GM18861 (cell line): ENCODE results near the gene PRCP.

ENCODE experiments used
- ATAC-seq: cut with Tn5 transposase; IDR thresholded peaks from one replicate; pipeline ENCODE4 v1.9.1; 2021; ENCODE audit not compliant: unreplicated experiment

Gene PRCP

DNA sequence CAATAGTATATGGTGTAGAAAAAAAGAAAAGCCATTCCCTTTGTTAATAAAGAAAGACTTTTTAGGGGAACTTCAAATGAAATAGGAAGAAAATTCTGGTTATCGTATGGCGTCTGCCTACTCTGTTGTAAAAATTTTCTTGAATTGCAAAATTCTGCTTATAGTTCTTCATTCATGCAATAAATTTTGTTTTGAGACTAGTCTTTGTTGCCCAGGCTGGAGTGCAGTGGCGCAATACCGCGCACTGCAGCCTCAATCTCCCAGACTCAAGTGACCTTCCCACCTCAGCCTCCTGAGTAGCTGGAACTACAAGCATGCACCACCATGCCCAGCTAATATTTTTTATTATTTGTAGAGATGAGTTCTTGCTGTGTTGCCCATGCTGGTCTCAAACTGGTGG is 7.1 kb upstream of the PRCP start:
- ATAC-seq, result no peak

DNA sequence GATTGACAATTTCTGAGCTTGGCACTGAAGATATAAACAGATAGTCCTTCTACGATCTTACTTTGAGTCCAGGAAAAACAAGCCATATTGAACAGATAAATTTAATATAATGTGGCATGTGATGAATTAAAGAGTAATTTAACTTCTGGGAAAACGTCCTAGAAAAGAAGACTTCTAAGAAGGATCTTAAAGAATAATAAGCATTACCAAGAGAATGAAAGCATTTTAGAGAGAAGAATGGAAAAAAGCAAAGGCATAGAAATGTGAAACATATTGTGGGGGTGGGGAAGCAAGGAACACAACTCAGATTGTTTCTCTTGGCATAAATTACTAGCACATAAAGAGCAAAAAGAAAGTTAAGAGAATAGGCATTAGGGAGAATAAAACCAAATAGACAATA is 6.7 kb upstream of the PRCP start:
- no peak for ATAC-seq

DNA sequence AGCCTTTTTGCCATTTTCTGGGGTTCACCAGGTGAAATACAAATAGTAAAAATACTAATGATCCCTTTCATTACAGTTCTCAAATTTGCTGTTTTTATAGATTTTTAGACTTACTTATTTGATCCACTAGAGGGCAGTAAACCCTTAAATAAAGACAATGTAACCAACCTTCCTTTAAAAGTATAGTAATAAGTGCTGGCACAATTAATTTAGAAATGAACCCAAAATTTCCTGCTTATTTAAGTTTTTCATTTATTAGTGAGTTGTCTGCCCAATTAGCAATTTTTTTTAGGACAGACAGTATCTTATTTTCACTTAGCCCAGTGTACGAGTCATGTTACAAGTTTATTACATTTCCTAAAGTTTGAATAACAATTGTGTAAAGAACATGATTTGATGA is 6.0 kb upstream of the PRCP start:
- ATAC-seq, result no peak

GRCh38 chr11:82903843-82904586 is 3.8 kb upstream of the PRCP start:
- no peak for ATAC-seq

- ATAC-seq, result no peak
Observed at GRCh38 chr11:82902880-82903279, 2.6 kb upstream of the PRCP start.

DNA sequence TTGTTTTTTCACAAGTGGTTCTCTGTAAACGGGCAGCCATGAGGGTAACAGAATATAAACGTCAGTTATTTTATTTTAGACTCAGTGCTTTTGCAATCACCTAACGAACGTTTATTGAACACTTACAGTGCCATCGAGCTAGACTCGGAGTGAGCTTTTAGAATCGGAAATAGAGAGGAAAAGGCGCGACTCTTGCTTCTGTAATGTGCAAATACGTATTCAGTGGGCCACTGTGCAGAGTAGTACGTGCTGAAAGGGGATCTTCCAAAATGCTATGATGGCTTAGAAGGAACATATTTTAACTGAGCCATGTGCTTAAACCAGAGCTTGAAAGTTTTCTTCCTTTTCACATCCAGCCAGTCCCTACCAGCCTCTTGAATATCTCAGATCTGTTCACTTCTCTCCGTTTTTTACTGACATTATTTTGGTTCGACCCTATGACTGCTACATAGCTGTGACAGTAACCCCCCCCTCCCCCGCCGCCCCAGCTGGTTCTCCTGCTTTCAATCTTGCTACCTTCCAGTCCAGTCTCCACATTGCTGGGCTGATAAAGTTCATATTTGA is 1.8 kb upstream of the PRCP start:
- ATAC-seq, result no peak

- ATAC-seq, result peak; percentile 75
Observed at GRCh38 chr11:82901165-82901921, 1.1 kb upstream of the PRCP start, which contains the start of gene DDIAS. Gene DDIAS, plus strand, starts transcription at chr11:82901736. Its CDS starts 13,003 bp downstream, at chr11:82914739.

GRCh38 chr11:82899957-82900276 is 313 bp downstream of the PRCP start:
- no peak for ATAC-seq

- ATAC-seq, result peak; percentile 24
Observed at GRCh38 chr11:82899186-82899820, 927 bp downstream of the PRCP start.

GRCh38 chr11:82898241-82898640 is 2.0 kb downstream of the PRCP start:
- ATAC-seq, result no peak

GRCh38 chr11:82896183-82896582 is 4.0 kb downstream of the PRCP start:
- no peak for ATAC-seq

DNA sequence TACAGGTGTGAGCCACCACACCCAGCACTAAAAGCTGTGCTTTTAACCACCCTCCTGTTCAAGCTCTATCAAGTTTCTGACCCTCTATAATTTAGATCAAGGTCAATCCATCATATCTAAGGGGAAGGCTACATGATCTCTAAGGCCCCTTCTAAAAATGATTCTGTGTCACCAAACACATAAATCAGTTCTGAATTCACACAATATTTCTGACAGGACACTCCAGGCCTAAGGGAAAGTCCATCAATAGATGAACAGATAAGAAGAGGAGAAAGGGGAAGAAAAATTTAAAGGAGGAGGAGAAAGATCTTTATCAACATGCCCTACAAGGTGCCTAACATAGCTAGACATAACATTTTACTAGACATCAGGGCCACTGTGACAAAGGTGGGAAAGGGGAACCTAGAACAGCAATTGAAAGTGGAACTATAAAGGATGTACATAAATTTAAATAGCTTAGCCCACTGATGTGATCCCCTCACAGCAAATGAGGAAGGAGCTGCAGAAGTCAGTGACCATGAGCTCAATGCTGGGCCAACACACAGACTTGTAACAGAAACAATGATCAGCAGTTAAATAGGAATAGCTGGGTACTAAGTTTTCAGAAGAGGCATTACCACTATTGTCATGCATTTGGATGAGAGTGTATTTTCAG is 4.7 kb downstream of the PRCP start:
- peak; percentile 27 for ATAC-seq

DNA sequence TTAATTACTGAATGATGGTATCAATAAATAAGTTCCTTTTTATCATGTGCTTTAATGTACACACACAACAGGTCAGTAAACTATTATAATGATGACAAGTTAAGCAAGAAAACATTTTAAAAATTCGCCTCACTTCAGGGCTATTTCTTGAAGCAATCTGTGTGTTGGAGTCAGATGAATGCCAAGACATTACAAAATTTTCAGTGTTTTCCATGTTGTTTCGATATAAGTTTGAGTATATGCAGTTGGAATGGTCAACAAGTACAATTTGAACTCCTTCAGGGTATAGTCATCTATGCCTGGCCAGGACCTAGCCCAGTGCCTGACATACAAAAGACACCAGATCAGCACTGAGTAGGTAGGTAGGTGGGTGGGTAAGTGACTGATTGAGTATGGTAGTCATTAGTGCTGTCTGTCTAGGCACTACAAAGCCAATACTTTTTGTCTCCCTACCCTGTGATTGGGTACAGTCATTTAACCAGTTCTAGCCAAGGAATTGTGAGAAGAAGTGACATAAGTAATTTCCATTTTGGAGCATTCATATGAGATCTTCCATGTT is 7.5 kb downstream of the PRCP start:
- no peak for ATAC-seq

DNA sequence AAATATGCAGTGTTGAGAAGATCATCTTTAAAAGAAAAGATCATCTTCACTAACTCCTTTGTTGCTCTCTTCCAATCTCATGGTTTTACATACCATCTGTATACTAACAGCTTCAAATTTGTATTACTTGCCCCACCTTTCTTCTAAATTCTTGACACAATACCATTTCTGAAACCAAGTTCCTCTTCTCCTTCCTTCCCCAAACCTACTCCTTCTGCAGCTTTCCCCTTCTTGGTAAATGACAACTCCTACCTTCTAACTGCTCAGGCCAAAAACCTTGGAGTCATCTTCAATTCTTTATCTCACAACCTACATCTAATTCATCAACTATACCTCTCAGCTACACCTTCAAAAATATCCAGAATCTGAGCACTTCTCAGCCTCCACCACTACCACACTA is 9.3 kb downstream of the PRCP start:
- no peak for ATAC-seq

DNA sequence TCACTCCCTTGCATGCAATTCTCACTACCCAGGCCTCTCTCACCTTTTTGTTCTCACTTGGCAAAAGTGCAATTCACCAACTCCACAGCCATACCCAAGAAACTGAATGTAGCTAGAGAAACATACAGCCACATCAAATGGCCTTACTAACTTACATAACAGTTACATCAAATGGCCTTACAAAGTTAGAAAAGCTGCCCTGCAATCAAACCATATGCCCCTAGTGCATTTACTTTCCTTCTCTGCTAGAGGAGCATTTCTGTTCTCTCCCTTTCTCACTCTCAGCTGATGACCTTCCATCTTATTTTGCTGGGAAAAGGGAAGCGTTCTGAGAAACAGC is 10.3 kb downstream of the PRCP start:
- no peak for ATAC-seq

DNA sequence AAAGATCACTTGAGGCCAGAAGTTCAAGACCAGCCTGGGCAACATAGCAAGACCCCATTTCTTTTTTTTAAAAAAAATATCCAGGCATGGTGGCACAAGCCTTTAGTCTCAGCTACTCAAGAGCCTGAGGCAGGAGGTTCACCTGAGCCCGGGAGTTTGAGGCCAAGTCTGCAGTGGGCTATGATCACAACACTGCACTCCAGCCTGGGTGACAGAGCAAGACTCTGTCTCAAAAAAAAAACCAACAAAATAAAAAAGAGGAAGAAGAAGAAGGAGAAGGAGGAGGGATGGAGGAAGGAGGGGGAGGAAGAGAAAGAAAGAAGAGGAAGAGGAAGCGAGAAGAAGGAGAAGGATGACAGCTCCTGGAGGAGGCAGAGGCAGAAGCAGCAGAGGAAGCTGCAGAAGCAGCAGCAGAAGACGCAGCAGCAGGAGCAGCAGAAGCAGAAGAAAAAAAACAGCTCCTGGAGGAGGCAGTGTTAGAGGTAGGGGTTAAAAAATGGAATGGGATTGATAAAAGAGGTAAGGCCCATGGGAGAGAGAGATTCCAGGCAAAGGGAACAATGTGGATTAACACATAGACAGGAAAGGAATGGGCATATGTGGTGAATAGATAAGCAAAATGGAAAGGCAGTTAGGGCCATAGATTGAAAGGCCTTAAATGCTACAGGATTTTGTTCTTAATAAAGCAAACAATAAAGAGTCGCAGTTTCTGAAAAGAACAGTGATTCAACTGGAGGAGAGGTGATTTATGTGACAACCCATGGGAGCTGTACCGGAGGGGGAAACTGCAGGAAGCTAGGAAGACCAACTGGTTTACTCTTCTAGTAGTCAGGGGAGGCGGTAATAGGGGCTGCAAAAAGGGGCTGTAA is 10.9 kb downstream of the PRCP start:
- no peak for ATAC-seq

- no peak for ATAC-seq
Observed at GRCh38 chr11:82883853-82884252, 16.4 kb downstream of the PRCP start.

- no peak for ATAC-seq
Observed at GRCh38 chr11:82874646-82875523, 25.3 kb downstream of the PRCP start.

DNA sequence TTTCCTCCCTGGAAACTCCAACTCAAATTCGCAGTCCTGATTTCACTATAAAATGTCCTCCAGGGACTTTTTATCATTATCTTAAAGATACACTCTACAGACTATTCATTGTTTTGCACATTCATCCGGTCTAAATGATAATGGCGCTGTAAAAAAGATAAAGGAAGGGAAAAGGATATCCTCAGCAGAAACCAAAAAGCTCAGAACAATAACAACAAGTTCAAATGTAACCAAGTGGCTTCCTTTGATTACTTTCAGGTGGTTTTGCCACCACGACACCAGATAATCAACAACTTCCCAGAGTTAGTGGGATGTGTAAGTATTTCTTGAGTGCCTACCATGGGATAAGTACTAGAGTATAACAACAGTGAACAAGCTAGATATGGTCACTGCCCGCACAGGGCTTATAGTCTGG is 26.3 kb downstream of the PRCP start:
- no peak for ATAC-seq
